KMS-11 (cell line): ENCODE measurements around the gene TLN1.
A peak's percentile ranks its signal among the peaks of the same experiment; 100 is the strongest.

Experiments used
- H2AFZ ChIP-seq: fragments of 200-600 bp; sonication (generic); 2 replicates; pipeline ENCODE4 v1.6.1; 2016; ENCODE audit warnings: antibody characterized with exemption, mixed run types, low read depth
- H3K27ac ChIP-seq: fragments of 200-600 bp; sonication (generic); 2 replicates; pipeline ENCODE4 v1.6.1; 2016; ENCODE audit warnings: mild to moderate bottlenecking, mixed run types
- H3K27me3 ChIP-seq: fragments of 200-600 bp; sonication (generic); 2 replicates; pipeline ENCODE4 v1.6.1; 2017; ENCODE audit warnings: mild to moderate bottlenecking, low read depth, mixed run types, moderate library complexity; ENCODE audit not compliant: insufficient read depth
- H3K36me3 ChIP-seq: fragments of 200-600 bp; sonication (generic); 2 replicates; pipeline ENCODE4 v1.6.1; 2017; ENCODE audit warnings: mild to moderate bottlenecking, mixed run types; ENCODE audit not compliant: insufficient read depth
- H3K4me1 ChIP-seq: fragments of 200-600 bp; sonication (generic); 2 replicates; pipeline ENCODE4 v1.6.1; 2016; ENCODE audit warnings: mild to moderate bottlenecking, low read depth, mixed run types; ENCODE audit not compliant: poor library complexity, severe bottlenecking
- H3K4me2 ChIP-seq: fragments of 200-600 bp; sonication (generic); 2 replicates; pipeline ENCODE4 v1.7.0; 2016; ENCODE audit warnings: mild to moderate bottlenecking, mixed run types
- H3K4me3 ChIP-seq: fragments of 200-600 bp; sonication (generic); IDR thresholded peaks from 2 replicates; pipeline ENCODE4 v1.6.1; 2017; ENCODE audit warnings: low read depth, low read length, mixed read lengths; ENCODE audit not compliant: insufficient read depth
- H3K79me2 ChIP-seq: fragments of 200-600 bp; sonication (generic); 2 replicates; pipeline ENCODE4 v1.6.1; 2016; ENCODE audit warnings: low read depth, mixed run types; ENCODE audit not compliant: insufficient read depth
- H3K9ac ChIP-seq: fragments of 200-600 bp; sonication (generic); 2 replicates; pipeline ENCODE4 v1.6.1; 2016; ENCODE audit warnings: mild to moderate bottlenecking, mixed run types
- H4K20me1 ChIP-seq: fragments of 200-600 bp; sonication (generic); 2 replicates; pipeline ENCODE4 v1.6.1; 2016; ENCODE audit warnings: mild to moderate bottlenecking, mixed run types; ENCODE audit not compliant: insufficient read depth
- CTCF ChIP-seq: fragments of 200-600 bp; sonication (generic); conservative IDR thresholded peaks from 2 replicates; pipeline ENCODE4 v1.6.1; 2017; ENCODE audit warnings: low read depth, mild to moderate bottlenecking, antibody characterized with exemption, low read length, moderate library complexity, mixed read lengths

Gene TLN1

GRCh38 chr9:35763181-35763580, 31.2 kb upstream of the TLN1 start:
- H3K27me3 ChIP-seq = no peaks in the 10 kb centered on the region
- no peak overlapping the region for H2AFZ ChIP-seq
- no peak overlapping the region for H3K4me3 ChIP-seq
- H3K27ac ChIP-seq = no peak overlapping the region
- no peak overlapping the region for H3K9ac ChIP-seq
- no peak overlapping the region for H3K4me2 ChIP-seq
- no peak for TF ChIP-seq CTCF
- peaks cover 10% of the 10 kb centered on the region for H3K4me1 ChIP-seq
- no peaks in the 10 kb centered on the region for H3K36me3 ChIP-seq
- H4K20me1 ChIP-seq = no peaks in the 10 kb centered on the region
- H3K79me2 ChIP-seq = peaks cover 41% of the 10 kb centered on the region; the same call in 1 of the 2 replicates

GRCh38 chr9:35760651-35761050, 28.7 kb upstream of the TLN1 start:
- TF ChIP-seq CTCF = no peak
- peaks cover 16% of the 10 kb centered on the region for H3K4me1 ChIP-seq
- no peaks in the 10 kb centered on the region for H4K20me1 ChIP-seq
- no peaks in the 10 kb centered on the region for H3K36me3 ChIP-seq
- H3K4me3 ChIP-seq = no peak overlapping the region
- H3K9ac ChIP-seq = no peak overlapping the region
- H3K27me3 ChIP-seq = no peaks in the 10 kb centered on the region
- H3K27ac ChIP-seq = no peak overlapping the region
- H3K4me2 ChIP-seq = no peak overlapping the region
- no peak overlapping the region for H2AFZ ChIP-seq
- peaks cover 44% of the 10 kb centered on the region; the same call in 1 of the 2 replicates for H3K79me2 ChIP-seq

GRCh38 chr9:35759795-35760194, 27.8 kb upstream of the TLN1 start:
- H3K4me2 ChIP-seq = no peak overlapping the region
- H3K4me1 ChIP-seq = peaks cover 16% of the 10 kb centered on the region
- peaks cover 44% of the 10 kb centered on the region; the same call in 1 of the 2 replicates for H3K79me2 ChIP-seq
- no peak overlapping the region for H2AFZ ChIP-seq
- TF ChIP-seq CTCF = no peak
- no peak overlapping the region for H3K9ac ChIP-seq
- no peaks in the 10 kb centered on the region for H4K20me1 ChIP-seq
- H3K27ac ChIP-seq = no peak overlapping the region
- no peak overlapping the region for H3K4me3 ChIP-seq
- H3K27me3 ChIP-seq = no peaks in the 10 kb centered on the region
- no peaks in the 10 kb centered on the region for H3K36me3 ChIP-seq

- no peaks in the 10 kb centered on the region for H4K20me1 ChIP-seq
- TF ChIP-seq CTCF = no peak
- H3K4me2 ChIP-seq = peak overlapping the region; percentile 68
- peaks cover 44% of the 10 kb centered on the region; the same call in 1 of the 2 replicates for H3K79me2 ChIP-seq
- H3K4me1 ChIP-seq = peaks cover 16% of the 10 kb centered on the region
- H3K36me3 ChIP-seq = no peaks in the 10 kb centered on the region
- no peak overlapping the region for H3K4me3 ChIP-seq
- no peak overlapping the region for H3K9ac ChIP-seq
- no peak overlapping the region for H2AFZ ChIP-seq
- no peak overlapping the region for H3K27ac ChIP-seq
- no peaks in the 10 kb centered on the region for H3K27me3 ChIP-seq
These were observed 26.6 kb upstream of the TLN1 start for GRCh38 chr9:35758475-35759050.
